Urinary bladder (tissue), 4 donors: Measurements from ENCODE around the gene GPR33. TPM values are rescaled to one million over a fixed set of nuclear protein-coding genes. Genes with fewer than 3 reads are reported as not detected.
"Not testable (repeated sequence)": the region's sequence is repeated elsewhere in the genome, so short reads cannot be mapped to it uniquely, and the experiment has no call there.

ENCODE experiments used
- DNase-seq: peaks from one replicate; pipeline ENCODE4 v3.0.0-alpha.2; 2015; ENCODE audit errors: extremely low spot score
- H3K27ac ChIP-seq: one replicate; pipeline ENCODE4 v1.5.1; 2013; ENCODE audit warnings: low read depth, mild to moderate bottlenecking, moderate library complexity
- H3K36me3 ChIP-seq: one replicate; pipeline ENCODE4 v1.6.1; 2013; ENCODE audit warnings: mild to moderate bottlenecking, moderate library complexity; ENCODE audit not compliant: insufficient read depth
- H3K4me1 ChIP-seq: one replicate; pipeline ENCODE4 v1.6.1; 2013; ENCODE audit warnings: mild to moderate bottlenecking, moderate library complexity; ENCODE audit not compliant: insufficient read depth
- H3K4me3 ChIP-seq: one replicate; pipeline ENCODE4 v1.5.1; 2013; ENCODE audit warnings: low read depth, low read length
- WGBS: extraction: QIAGEN DNeasy Blood & Tissue Kit; methylation state at CpG from one replicate; pipeline ENCODE4 v1.1.7; 2013; 5-methylcytosine and 5-hydroxymethylcytosine counted together
- polyA plus RNA-seq: library from polyadenylated mRNA; stranded (reverse); fragments of 200-250 nt; gene quantifications from one replicate; pipeline ENCODE4 v1.2.3, GENCODE V29; 2013
- total RNA-seq: library from RNA; depleted of rRNA; stranded (reverse); fragments of >200 nt; gene quantifications from one replicate; pipeline ENCODE4 v1.2.3, GENCODE V29; 2014
- donor health status: healthy with polysubstance abuse.
- donor health status: healthy.

The GPR33 gene
- total and polyA plus RNA-seq, 2 donors: not detected

DNA sequence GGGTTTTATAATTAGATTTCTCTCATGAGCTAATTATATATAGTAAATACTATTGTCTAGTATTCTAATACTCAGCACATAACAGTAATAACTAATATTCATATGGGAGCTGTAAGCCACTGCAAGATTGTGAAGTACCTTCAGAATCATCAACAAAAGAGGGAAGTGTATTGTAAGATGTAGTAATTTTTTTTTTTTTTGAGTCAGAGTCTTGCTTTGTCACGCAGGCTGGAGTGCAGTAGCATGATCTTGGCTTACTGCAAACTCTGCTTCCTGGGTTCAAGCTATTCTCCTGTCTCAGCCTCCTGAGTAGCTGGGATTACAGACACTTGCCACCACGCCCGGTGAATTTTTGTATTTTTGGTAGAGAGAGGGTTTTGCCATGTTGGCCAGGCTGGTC, 3.1 kb downstream of the GPR33 start:
- H3K27ac ChIP-seq: no peak overlapping the region
- no peaks in the 10 kb centered on the region for H3K36me3 ChIP-seq
- 89% methylated on average over 3 of the region's 3 CpGs for WGBS
- DNase-seq: no peak
- H3K4me1 ChIP-seq: no peaks in the 10 kb centered on the region
- H3K4me3 ChIP-seq: no peak overlapping the region

DNA sequence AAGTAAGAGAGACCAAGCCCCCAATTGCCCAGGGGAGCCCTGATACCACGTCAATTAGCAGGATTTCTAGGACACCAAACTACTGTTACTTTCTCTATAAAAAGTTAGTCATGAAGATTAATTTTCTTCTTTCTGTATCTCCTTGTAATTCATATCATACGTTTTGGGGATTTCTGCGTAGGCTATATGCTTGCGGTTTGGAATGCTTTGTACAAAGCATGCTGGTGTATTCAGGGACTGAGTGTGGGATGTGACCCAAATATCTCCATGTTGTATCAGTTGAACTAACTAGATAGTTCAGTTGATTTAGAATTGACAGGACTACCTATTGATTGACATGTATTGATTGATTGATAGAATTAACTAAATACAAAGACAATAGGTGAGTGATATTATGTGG, 7.7 kb downstream of the GPR33 start:
- no peak overlapping the region for H3K27ac ChIP-seq
- WGBS: 77% methylated on average over 4 of the region's 4 CpGs
- DNase-seq: no peak
- H3K4me3 ChIP-seq: no peak overlapping the region
- H3K36me3 ChIP-seq: no peaks in the 10 kb centered on the region
- no peaks in the 10 kb centered on the region for H3K4me1 ChIP-seq

DNA sequence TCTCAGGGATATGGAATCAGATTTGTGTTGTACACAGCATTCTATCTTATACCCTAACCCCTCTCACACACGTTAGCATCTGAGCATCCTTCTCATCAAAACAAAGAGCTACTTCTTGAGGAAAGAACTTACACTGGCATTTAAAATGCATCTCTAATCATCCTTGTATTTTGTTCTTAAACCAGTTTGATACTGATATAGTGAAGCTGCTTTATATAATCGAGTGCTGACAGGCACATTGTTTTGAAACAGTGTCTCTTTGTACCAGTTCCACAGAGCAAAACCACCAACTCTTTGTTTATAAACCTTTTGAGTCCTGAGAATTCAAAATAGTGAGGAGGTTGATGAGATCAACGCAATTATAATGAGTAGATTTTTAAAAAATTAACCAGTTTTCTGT, 8.8 kb downstream of the GPR33 start:
- DNase-seq: no peak
- 54% methylated on average over 3 of the region's 3 CpGs for WGBS
- H3K4me1 ChIP-seq: no peaks in the 10 kb centered on the region

DNA sequence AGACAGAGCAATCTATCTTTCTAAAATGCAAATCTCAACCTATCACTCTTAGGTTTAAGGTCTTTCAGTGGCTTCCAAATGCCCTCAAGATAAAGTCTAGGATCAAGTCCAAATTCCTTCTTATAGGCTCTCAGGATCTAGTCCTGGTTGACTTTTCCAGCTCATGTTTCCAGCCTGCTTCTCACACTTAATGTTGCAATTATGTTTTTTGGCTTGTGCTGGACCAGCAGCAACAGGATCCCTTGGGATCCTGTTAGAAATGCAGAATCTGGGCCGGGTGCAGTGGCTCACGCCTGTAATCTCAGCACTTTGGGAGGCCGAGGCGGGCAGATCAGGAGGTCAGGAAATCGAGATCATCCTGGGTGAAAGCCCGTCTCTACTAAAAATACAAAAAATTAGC, 10.6 kb downstream of the GPR33 start:
- 89% methylated on average over 6 of the region's 6 CpGs for WGBS
- H3K4me3 ChIP-seq: no peak overlapping the region
- DNase-seq: no peak
- no peak overlapping the region for H3K27ac ChIP-seq
- H3K36me3 ChIP-seq: no peaks in the 10 kb centered on the region
- no peaks in the 10 kb centered on the region for H3K4me1 ChIP-seq

More for the DNA sequence above, 8.8 kb downstream of the GPR33 start:
- Histone ChIP-seq H3K36me3 (no peaks in the 10 kb centered on the region), H3K27ac (no peak overlapping the region), H3K4me3 (no peak overlapping the region)

DNA sequence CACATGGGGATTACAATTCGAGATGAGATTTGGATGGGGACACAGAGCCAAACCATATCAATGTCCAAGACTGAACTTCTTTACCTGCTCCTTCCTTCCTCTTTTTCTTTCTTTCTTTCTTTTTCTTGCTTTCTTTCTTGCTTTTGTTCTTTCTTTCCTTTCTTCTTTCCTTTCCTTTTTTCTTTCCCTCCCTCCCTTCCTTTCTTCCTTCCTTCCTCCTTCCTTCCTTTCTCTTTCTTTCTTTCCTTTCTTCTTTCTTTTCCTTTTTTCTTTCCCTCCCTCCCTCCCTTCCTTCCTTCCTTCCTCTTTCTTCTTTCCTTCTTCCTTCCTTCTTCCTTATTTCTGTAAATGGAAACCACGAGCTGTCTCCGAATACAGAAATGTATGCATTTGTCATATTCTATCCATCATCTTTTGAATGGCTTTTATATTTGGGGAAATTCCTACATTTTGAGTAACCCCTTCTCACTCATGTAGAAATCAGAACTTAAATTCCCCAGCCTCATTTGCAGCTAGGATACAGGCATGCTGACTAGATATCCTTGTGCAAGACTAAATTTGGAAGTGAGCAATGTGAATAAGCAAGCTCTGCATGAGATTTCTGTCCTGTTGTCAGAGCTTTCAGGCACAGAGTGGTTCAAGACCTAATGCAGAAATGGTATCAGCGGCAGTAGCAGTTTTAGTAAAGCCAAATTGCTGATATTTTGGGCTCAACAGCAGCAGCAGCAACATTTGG, 11.5 kb downstream of the GPR33 start:
- no peaks in the 10 kb centered on the region for H3K4me1 ChIP-seq
- H3K27ac ChIP-seq: no peak overlapping the region
- WGBS: 79% methylated on average over 4 of the region's 4 CpGs
- no peak overlapping the region for H3K4me3 ChIP-seq
- H3K36me3 ChIP-seq: no peaks in the 10 kb centered on the region
- no peak for DNase-seq

DNA sequence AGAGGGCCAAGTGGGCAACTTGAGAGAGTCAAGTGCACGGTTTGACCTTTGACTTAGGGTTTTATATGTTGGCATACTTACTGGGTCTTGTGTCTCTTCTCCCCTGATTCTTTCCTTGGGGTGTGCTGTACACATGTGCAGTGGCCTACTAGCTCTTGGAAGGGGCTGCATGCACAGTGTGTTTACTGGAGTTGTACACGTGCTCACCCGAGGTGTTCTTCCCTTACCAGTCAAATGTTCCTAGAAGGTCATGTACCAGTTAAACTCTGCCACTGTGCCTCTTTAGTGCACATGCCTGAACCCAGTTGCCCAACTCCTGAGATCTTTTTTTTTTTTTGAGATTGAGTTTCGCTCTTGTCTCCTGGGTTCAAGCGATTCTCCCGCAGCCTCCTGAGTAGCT, 21.3 kb downstream of the GPR33 start:
- H3K4me3 ChIP-seq: no peak overlapping the region
- no peak overlapping the region for H3K27ac ChIP-seq
- H3K36me3 ChIP-seq: no peaks in the 10 kb centered on the region
- no peak for DNase-seq
- whole genome bisulfite sequencing: 90% methylated on average over 6 of the region's 6 CpGs
- H3K4me1 ChIP-seq: no peaks in the 10 kb centered on the region

DNA sequence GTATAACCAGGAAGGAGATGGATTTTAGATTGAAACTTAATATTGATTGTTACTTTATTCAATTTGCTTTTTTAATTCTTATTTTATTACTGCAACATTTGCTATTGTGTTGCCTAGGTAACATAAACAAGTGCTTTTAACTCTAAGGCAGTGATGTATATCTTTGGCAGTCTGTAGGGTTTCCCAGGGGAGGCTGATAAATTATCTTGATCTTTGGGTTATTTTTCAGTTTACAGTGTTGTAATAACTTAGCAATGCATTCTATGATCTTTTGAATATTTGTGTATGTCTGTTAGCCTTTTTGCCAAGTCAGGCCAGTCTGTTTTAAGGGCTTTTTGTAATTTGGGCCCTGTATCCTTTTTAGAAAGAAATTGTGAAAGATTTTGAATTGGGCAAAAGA, 22.7 kb downstream of the GPR33 start:
- no peak for DNase-seq
- Histone ChIP-seq H3K4me1 (no peaks in the 10 kb centered on the region), H3K36me3 (no peaks in the 10 kb centered on the region), H3K4me3 (no peak overlapping the region), H3K27ac (no peak overlapping the region)

DNA sequence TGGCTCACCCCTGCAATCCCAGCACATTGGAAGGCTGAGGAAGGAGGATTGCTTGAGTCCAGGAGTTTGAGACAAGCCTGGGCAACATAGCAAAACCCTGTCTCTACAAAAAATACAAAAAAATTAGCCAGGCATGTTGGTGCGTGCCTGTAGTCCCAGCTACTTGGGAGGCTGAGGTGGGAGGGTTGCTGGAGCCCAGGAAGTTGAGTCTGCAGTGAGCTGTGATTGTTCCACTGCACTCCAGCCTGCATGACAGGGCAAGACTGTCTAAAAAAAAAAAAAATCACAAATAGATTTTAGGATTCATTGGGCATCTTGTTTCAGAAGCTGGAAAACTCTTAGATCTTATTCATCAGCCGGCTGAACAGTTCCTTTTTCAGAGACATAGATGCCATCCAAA, 25.4 kb downstream of the GPR33 start:
- not testable (repeated sequence) for H3K36me3 ChIP-seq, H3K4me3 ChIP-seq, H3K4me1 ChIP-seq, H3K27ac ChIP-seq, DNase-seq
- 84% methylated on average over 2 of the region's 2 CpGs for WGBS

DNA sequence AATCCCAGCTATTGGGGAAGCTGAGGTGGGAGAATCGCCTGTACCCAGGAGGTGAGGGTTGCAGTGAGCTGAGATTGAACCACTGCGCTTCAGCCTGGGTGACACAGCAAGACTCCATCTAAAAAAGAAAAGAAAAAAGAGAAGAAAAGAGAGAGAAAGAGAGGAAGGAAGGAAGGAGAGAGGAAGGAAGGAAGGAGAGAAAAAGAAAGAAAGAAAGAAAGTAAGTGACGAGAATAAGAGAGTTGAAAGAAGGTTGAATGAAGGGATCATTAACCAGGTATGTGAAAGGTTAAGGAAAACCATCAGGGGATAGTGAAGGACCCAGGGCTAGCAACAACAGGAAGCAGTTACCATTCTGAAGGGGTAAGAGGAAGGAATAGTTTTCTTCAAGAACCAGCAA, 26.3 kb downstream of the GPR33 start:
- H3K27ac ChIP-seq: no peak overlapping the region
- DNase-seq: no peak
- WGBS: 90% methylated on average over 3 of the region's 3 CpGs
- H3K4me3 ChIP-seq: no peak overlapping the region
- H3K4me1 ChIP-seq: no peaks in the 10 kb centered on the region
- H3K36me3 ChIP-seq: no peaks in the 10 kb centered on the region

DNA sequence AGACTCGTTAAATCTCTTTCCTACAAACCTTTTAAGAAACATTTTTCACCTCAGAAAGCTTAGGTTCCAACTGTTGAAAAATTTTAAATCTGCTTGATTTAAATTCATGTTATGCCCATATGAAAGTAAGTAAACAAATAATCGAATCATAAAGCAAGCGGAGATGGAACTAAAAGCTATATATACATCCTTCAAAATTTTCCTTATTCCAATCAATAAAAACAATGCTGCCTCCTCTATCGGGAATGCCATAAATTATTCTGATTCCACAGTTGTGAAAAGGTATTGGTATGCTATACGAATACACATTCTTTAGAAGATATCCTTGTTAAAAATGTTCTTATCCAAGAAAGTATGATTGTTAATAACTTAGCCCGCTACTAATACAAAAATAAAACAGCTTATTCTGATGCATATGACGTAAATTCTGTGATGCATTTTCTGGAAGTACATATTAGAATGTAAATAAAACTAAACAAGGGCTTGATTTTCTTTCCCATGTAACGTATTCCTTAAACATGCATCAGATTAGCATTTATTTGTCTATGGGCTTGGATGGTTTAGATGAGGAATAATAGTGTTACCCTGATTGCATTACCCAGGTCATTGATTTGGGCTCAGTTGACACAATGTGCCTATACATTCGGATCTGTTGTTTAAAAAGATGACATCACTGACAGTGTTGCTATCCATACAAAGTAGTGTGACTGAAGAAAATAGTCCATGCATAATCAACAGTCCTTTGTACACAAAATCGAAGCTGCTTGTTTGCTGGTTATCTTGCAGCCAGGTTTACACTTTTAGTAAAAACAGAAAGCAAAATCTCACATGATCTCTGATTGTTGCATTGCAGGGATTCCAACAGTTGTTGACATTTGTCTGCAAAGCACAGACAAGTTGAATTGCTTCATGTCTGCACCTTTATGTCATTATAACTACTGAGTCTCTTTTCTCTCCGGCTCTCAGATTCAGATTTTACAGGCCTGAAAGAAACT, 29.9 kb downstream of the GPR33 start:
- Histone ChIP-seq H3K36me3 (no peaks in the 10 kb centered on the region), H3K4me3 (no peak overlapping the region), H3K27ac (no peak overlapping the region), H3K4me1 (no peaks in the 10 kb centered on the region)
- no peak for DNase-seq
- WGBS: 42% methylated on average over 11 of the region's 11 CpGs

DNA sequence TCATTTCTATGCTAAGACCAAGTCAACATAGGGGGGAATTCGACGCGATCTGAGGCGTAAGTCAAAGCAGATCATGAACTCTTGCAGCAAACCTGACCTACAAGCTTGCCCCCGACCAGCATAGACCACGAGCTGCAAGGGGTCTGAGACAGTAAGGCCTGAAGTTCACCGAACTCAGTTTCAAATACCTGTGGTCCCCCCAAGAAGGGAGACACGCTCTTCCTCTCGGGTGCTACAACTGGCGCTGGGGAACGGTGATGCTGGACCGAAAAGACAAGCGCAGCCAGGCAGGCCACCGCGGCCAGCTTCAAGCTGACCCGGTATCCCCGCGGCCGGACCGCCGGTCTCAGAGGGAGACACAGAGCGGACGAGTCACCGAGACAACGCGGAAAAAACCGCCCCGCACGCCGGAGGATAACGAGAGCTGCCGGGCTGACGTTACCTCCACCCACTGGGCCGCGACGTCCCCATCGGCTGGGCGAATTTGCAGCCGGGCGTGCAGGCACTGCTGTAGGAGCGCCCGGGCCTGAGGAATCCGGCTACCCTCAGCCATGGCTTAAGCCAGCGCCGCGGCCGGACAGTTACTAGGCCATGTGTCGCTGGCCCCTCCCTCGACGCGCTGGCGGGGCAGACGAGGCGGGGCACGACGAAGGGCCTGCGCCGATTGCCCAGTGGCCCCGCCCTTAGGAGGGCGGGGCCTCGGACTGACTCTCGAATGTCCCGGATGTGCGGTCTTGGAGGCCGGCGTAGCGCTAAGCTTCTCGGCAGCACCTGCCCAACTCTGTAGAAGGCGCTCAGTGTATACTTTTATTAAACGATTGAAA, 30.8 kb downstream of the GPR33 start, which contains the start of gene DTD2:
Gene DTD2, minus strand, starts transcription at position 666 of the 824 bp plus-strand sequence. Its CDS starts 113 bp downstream, at position 553.
- Histone ChIP-seq H3K4me3 (peak within 1 kb of the TSS; percentile 46), H3K27ac (peak within 1 kb of the TSS; percentile 84), H3K36me3 (no peaks in the 10 kb centered on the region), H3K4me1 (no peaks in the 10 kb centered on the region)
- peak; percentile 90 for DNase-seq
- WGBS: 3% methylated on average over 70 of the region's 70 CpGs

DNA sequence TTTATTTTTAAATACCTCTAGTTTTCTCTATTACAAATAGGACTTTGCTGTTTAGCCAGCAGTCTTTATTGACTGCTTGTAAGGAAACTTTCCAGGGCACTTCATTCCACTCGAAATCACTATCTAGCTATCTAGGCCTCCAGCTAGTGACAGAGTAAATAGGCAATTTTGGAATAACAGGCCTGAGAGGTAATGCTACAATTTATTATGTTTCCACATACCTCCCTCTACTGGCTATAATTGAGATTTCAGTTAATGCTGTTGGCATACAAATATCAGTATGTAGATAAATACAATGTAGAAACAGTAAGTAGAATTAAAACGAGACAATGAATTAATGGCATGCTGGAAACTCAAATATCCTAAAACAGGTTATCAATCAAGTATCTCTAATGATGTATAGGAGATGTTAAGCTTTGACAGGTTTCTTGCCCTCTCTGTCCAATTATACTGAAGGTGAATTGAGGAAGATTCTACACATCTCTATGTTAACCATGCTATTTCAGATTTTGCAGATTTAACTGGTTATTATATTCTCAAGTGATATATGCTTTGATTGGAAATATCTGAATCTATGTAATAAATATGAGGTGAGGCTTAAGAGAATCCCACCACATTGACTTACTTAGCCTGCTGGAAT, 37.7 kb downstream of the GPR33 start:
- Histone ChIP-seq H3K27ac (no peak overlapping the region), H3K36me3 (peaks cover 1% of the 10 kb centered on the region)
- WGBS: 30% methylated on average over 2 of the region's 2 CpGs

DNA sequence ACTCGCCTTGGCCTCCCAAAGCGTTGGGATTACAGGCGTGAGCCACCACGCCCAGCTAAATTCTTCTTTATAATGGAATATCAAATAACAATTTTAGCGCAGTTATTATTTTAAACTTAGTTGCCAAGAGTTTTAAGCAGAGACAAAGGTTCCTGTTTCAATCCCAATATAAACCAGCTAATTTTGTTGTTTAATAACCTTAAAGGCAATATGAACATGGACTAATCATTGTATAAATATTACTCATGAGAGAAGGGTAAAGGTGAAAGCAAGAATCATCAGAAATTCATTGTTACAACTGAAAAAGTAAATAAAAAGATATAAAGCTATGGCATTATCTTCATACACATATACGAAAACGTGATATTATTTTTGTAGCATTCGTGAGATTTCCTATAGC, 38.7 kb downstream of the GPR33 start:
- peaks cover 1% of the 10 kb centered on the region for H3K36me3 ChIP-seq
- H3K27ac ChIP-seq: no peak overlapping the region
- no peak overlapping the region for H3K4me3 ChIP-seq
- DNase-seq: no peak
- H3K4me1 ChIP-seq: no peaks in the 10 kb centered on the region
- WGBS: 74% methylated on average over 8 of the region's 8 CpGs

More for the DNA sequence above, 37.7 kb downstream of the GPR33 start:
- H3K4me3 ChIP-seq: no peak overlapping the region
- no peak for DNase-seq
- H3K4me1 ChIP-seq: no peaks in the 10 kb centered on the region
